Measurements from ENCODE around the gene RAB7A.

Gene RAB7A

DNA sequence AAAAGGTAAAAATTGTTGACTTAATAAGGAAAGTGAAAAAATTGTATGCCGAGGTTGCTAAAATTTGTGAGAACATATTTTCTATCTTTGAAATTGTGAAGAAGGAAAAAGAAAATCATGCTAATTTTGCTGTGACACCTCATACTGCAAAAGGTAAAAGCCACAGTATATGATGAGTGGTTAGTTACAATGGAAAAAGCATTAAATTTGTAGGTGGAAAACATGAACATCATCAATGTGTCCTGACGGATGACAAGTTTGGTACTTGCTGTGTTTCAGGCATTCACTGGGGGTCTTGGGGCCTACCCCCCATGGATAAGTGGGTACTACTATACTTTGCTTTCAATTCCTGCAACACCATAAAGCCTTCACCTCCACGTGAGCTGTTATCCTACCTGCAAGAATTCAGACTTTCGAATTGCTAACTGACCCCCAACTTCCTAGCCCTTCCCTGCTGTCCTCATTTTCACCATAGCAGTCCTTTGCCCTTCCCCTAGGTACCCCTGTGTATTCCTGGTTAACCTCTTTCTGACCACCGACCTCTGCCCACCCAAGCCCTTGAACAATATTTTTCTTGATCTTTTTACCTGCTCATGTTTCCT is 62.4 kb downstream of the RAB7A start:
- DNase-seq (ENCODE audit: low read depth), result no peak

DNA sequence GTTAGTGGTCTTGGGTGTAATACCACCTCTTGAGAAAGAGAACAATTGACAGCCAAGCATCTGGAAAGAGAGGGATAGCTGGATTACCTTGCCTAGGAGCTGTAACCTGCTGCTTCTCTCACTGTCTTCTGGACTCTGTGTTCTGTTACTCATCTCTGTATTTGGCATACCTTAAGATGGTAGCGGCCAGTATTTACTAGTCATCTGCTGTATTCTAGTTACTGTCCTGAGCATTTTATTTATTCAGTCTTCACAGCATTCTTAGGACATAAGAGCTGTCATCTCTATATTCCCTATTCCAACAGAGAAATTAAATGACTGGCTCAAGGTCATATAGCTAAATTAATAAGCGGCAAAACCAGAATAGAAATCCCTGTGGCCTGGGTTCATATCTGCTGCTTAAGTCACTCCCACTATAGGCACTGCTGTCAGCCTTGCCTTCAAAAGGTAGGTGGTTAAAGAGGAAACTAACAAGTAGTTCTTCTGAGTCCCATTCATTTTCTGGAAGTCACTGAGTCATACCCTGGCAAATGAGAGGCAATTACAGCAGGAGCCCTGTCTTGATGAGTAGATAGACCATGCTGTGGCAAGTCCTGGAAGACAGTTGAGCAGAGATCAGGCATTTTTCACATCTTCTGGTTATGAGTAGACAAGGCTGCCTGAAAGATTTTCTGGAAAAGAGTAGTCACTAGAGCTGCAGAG is 68.2 kb downstream of the RAB7A start:
- DNase-seq (ENCODE audit: low read depth), result no peak

DNA sequence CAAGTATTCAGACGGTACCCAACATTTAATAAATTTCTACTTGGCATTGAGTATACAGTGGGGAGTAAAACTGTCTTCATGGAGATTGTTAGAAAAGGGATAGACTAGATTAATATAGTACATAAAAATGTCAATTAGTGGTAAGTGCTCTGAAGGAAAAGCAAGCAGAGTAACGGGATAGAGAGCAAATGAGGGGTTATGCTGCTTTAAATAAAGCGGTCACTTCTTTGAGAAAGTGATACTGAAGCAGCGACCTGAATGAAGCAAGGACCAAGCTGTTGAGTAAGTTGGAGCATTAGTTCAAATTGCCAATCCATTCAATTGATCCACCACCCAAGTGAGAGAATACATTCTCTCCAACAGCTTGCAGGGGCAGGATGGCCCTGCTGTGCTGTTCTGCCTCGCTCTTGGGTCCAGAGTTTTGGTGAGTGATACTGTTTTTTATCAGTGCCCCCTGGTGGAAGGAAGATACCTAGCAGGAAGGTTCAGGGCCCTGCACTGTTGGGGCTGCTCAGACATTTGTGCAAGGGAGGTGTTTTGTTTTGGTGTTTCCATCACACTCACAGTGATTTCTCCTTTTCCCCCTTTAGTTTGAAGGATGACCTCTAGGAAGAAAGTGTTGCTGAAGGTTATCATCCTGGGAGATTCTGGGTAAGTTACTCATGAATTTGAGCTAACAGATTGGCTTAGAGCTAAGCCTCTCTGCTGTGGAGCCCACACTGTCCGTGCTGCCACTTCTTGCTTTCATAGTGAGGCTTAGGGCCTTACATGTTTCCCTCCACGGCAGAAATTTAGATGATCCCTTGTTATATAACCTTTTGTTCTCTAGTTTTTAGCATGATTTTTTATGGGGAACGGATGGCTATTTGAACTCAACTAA is 69.0 kb downstream of the RAB7A start:
- peak; percentile 21 for DNase-seq (ENCODE audit: low read depth)

DNA sequence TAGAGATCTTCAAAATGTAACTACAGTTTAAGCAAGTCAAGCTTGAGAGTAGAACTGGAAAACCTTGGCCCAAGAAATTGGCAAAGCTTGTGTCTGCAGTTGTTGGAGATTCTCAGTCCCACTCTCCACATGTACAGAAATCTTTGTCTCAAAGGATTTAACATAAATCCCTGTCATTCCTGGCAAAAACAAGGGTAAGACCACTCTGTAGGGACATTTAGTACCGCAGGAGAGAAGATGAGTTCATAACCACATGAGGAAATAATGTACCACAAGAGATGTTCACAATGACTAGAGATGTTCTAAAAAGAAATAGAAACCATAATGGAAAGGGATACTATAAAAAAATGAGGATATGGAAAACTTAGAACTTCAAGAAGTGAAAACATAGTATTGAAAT is 73.7 kb downstream of the RAB7A start:
- no peak for DNase-seq (ENCODE audit: low read depth)

DNA sequence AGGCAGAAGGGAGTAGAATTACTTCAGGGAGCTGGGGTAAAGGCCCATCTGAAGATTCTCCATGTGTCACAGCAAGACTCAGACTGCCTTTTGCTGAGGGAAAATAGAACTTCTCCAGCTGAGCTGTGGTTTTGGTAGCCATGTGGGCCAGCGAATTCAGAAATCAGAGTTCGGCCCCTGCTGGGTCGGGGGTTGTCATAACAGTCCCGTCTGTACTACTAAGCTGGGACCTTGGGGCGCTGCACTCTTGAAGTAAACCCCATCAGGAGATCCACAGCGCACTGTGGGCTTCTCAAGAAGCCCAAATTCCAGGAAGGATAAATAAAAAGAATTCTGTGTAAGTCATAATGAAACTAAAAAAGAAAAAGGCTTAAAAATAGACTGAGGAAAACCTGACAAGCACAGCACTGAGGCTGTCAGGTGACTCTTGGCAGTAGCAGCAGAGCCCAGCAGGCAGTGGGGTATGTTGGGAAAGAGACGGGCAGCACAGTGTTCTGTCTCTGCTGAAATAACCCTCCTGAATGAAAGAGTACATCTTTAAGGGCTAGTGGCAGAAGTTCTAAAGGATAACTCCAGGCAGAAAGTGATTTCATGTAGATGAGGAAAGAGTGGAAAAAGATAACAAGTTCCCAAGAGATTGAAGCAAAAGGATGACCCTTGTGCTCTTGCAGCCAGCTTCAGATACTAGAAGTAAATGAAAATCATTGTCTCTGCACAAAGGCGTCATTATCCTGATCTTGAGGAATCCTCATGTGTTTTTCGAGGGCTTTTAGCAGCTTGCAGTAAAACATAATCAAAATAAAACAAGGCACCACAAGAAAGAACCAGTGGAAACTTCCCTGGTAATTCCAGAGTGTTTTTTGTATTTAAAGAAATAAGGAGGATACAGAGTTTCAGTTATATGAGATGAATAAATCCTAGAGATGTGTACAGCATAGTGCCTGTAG is 74.5 kb downstream of the RAB7A start:
- no peak for DNase-seq (ENCODE audit: low read depth)

DNA sequence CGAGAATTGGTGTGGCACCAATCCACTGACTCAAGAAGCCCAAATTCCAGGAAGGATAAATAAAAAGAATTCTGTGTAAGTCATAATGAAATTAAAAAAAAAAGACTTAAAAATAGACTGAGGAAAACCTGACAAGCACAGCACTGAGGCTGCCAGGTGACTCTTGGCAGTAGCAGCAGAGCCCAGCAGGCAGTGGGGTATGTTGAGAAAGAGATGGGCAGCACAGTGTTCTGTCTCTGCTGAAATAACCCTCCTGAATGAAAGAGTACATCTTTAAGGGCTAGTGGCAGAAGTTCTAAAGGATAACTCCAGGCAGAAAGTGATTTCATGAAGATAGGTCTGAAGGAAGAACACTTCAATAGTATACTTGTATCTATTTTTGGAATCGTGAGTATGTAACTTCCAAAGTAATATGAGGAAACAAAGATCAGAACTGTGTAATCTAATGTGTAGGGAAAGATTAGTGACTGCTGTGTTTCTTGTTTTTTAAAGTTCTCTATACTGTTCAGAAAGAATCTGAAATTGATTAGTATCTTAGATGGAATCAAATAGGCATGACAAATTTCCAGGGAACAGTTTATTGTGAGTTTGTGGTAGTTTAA is 75.9 kb downstream of the RAB7A start:
- DNase-seq (ENCODE audit: low read depth), result no peak

DNA sequence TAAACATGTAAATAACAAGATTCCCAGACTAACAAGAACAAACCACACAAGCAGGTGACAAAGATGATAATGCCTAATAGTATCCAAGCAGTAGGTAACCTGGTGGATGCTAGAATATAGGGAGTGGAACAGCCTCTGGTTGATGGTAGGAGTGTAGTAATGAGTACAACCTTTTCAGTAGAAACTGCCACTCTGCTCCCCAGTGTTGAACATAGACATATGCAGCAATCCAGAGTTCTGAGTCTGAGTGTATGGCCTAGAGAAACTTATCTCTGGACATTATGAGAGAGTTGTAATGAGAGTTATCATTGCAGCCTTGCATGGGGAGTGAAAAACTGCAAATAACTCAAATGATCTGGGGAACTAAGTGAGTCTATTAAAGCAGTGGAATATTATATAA is 77.3 kb downstream of the RAB7A start:
- DNase-seq (ENCODE audit: low read depth), result no peak

DNA sequence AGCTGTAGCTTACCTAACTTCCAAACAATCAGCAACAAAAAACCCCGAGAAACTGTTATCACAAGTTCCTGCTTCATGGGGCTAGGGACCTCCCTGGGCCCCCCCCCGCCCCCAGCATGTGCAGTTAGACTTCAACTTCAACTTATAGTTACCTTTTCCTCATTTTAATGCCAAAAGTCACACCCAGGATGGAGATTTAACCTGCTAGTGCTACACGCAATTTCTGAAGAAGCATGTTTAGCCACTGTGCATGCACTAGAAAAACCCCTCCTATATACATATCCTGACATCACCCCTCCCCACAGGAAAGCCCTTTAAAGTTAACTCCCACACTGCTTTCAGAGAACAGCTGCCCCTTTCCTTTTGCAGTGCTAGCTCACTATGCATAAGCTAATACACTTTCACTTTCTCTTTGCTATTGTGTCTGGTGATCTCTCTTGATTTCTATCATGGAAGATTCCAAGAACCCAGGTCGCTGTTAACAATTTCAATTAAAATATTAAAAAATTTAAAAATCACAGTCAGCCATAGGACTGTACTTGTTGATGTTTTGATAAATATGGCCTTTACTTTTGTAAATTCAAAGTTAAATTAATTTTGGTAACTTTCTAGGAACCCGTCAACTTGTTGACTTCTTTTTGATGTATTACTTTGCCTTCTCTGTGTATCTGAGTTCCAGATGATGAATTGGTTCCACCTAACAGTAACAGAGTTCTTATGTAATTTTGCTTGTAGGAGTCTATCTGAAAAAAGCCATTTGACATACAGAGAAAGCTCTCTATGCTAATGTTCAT is 78.2 kb downstream of the RAB7A start:
- DNase-seq (ENCODE audit: low read depth), result peak; percentile 13

DNA sequence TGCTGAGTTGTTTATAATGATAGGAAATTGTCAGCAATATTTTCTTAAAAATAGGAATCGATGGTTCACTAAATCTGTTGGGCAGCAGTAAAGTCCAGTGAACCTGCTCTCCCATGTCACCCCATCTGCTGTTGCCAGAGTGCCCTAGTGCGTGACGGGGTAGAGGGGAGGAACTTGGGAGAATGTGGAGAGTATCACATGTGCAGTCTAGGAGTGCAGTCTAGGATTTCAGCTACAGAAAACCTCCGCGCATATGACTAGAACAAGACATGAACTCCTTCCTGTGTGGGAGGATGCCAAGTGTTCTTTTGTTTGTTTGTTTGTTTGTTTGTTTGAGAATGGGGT is 78.8 kb downstream of the RAB7A start:
- no peak for DNase-seq (ENCODE audit: low read depth)

DNA sequence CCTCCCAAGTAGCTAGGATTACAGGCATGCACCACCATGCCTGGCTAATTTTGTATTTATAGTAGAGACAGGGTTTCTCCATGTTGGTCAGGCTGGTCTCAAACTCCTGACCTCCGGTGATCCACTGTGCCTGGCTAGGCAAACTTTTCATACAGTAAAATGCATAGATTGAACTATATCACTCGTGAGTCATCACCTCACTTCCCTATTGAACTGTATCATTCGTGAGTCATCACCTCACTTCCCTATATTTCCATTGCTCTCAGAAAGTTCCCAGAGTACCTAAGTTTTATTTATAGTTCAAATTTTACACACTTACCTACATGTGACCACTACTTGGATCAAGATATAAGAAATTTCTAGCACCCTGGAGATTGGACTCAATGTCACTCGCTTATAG is 79.8 kb downstream of the RAB7A start:
- no peak for DNase-seq (ENCODE audit: low read depth)

DNA sequence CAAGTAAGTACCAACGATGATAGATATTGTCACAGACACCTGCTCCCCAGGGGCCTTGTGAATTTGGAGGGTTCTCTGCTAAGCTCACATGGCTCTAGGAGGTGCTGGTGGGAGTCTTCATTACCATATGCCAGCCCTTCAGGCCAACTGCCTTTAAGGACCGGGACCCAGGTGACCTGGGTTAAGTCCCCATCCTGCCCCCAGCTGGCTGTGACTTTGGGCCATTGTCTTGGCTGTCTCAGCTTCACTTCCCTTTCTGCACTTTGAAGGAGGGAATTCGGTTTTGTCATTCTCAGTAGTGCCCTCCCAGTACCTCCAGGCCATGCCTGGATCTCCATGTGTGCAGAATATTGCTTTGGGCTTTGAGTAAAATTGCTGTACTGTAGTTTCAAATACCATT is 80.6 kb downstream of the RAB7A start:
- DNase-seq (ENCODE audit: low read depth), result no peak

DNA sequence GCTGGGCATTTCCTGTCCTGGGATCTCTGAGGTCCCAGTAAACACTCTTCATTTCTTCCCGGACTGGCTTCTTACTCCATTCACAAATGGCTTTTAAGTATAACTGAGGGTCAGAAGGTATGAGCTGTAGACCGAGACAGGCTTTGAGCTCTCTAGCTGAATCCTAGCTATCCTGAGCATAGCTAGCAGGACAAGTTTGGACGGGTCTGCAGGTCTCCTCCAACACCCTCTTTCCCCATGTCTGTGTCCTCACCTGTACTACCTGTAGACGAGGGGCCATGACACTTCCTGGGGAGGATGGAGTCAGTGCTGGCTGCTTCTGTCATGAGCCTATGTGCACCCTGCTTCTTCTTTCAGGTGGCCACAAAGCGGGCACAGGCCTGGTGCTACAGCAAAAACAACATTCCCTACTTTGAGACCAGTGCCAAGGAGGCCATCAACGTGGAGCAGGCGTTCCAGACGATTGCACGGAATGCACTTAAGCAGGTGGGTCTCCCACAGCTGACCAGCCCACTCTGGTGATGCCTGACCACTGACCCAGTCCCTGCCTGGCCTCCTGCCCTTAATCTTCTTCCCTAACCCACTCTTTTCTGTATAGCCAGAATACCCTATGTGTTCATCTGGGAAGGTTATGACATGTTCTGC is 81.3 kb downstream of the RAB7A start:
- no peak for DNase-seq (ENCODE audit: low read depth)

DNA sequence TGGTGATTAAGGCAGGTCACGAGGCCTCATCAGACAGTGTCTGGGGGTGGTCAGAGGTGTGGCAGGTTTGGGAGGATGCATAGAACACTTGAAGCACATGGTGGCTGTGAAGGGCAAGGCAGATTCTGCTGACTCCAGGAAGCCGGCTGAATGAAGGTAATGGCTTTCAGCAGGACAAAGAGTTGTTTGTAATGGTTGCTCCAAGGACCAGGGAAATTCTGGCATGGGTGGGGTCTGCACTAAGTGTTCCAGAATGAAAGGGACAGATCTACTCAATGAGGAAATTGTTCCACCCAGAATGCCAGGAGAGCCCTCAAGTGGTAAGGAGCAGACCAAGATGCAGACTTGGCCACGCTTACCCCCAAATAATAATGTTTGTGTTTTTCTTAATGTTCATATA is 82.7 kb downstream of the RAB7A start:
- DNase-seq (ENCODE audit: low read depth), result no peak

DNA sequence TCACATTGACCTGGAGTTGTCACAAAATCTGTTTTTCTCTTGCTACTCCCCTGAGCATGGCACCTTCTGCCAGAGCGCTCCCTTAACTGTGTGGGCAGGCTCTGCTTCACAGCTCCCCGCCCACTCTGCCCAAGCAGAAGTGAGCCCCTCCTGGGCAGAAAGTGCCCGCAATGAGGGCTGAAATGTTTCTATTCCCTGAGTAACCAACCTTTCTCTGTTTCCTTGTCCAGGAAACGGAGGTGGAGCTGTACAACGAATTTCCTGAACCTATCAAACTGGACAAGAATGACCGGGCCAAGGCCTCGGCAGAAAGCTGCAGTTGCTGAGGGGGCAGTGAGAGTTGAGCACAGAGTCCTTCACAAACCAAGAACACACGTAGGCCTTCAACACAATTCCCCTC is 87.1 kb downstream of the RAB7A start:
- no peak for DNase-seq (ENCODE audit: low read depth)

DNA sequence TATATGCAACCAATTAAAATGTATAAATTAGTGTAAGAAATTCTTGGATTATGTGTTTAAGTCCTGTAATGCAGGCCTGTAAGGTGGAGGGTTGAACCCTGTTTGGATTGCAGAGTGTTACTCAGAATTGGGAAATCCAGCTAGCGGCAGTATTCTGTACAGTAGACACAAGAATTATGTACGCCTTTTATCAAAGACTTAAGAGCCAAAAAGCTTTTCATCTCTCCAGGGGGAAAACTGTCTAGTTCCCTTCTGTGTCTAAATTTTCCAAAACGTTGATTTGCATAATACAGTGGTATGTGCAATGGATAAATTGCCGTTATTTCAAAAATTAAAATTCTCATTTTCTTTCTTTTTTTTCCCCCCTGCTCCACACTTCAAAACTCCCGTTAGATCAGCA is 88.1 kb downstream of the RAB7A start:
- no peak for DNase-seq (ENCODE audit: low read depth)

DNA sequence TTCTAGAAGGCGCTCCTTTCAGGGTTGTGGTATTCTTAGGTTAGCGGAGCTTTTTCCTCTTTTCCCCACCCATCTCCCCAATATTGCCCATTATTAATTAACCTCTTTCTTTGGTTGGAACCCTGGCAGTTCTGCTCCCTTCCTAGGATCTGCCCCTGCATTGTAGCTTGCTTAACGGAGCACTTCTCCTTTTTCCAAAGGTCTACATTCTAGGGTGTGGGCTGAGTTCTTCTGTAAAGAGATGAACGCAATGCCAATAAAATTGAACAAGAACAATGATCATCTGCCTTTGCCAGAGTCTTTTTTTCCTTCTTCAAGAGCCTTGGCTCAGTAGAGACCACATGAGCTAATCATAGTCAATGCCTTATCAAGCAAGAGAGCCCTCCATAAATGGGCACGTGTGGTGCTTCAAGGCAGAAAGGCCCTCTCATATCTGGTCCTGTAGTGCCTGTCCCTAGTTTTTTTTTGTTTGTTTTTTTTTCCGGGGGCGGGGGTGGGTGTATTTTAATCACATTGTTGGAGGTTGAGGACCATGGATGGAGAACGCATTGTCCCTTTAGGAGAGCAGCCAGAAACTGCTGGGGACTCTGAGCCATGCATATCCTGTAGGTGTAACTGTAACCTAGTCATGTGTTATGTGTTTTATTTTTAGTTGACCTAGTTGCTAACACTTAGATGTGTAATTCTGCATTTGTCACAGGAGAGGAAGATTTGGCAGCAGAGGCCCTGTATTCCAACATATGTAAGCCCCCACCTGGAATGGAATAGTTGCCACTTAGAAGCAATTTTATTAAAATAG is 88.7 kb downstream of the RAB7A start:
- no peak for DNase-seq (ENCODE audit: low read depth)

DNA sequence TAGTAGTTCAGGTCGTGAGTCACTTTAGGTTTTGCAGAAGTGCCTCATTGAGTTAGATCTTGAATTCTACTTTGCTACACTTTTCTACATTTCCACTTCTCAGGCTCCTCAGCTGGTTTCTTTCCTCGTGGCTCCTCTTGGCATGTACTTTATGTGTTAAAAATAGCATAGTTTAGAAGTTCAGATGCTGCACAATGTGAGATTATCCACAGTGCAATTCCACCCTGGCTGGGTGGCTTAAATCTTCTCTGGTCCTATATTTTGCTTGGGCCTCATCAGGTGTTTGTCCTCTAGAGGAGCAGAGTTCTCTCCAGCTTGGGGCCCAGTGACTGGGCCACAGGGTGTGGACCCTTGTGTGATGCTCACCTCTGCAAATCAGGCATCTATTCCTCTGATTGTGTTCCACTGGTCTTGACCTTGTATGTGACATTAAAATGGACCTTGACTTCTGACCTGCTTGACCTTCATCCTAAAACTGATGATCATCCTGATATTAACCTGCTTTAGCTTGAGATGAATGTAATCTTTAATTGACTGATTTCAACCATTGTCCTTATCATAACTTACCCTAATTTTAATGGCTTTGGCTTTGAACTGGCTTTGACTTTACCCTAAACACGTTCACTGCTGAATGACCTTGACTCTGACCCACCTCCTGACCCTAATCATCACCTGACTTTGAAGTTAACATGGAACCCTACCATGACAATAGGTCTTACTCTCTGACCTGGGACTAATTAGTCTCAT is 89.5 kb downstream of the RAB7A start:
- no peak for DNase-seq (ENCODE audit: low read depth)

DNA sequence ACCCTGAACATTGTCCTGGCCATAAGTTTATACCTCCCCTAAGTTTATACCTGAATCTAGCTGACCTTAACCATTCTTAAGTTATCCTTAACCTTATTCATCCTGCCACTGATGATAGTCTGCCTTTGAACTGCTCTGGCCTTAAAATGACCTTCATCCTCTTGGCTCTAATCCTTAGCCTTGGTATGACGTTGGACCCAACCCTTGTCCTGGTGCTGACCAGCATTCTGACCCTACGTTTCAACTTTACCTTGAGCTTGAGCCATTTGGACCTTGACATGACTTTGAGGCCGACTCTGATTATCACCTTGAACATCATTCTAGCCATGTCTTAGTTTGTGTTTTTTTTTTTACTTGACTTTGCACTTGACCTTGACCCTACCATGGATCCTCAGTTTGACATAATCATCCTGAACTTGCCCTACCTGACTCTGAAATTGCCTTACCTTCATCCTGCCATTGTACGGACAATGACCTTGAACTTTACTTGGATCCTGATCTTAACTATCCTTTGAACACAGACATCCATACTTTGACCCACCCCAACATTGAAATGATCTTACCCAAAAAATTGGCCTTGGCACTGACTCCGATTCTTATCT is 92.3 kb downstream of the RAB7A start:
- no peak for DNase-seq (ENCODE audit: low read depth)

Measured in stimulated activated CD8-positive, alpha-beta memory T cell treated with anti-CD3 and anti-CD28 coated beads, Interleukin-12 subunit alpha, Interleukin-12 subunit beta, amount 100 ng/mL, for 4 hours (primary cell).